Measurements from ENCODE around the gene CST9L.

CST9L gene, protein sequence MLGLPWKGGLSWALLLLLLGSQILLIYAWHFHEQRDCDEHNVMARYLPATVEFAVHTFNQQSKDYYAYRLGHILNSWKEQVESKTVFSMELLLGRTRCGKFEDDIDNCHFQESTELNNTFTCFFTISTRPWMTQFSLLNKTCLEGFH
- 0 reads per million in 4 experiments for total RNA-seq

DNA sequence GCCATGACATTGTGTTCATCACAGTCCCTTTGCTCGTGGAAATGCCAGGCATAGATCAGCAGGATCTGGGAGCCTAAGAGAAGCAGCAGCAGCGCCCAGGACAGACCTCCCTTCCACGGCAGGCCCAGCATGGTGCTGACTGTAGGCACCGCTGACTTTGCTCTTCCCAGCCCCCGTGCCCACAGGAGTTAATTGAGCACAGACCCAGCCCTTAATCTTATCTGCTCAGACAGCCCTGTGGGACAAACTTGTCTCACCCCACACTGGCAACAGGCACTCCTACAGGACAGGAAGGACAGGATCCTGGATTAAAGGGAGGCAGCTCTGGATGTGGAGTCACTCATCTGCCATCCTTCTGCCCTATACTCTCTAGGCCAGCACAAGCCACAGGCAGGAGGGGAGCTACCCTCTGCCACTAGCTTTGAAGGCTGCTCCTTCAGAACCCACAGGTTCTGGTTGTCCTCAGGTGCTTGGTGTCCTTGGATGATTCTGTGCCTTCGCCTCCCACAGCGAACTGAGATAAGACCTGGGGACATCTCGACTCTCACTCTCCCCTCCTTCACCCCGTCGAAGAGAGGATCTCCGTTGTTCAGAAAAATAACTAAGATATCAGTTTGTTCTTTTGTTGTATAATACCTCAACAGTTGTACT, at the start of gene CST9L:
Gene CST9L, minus strand, starts transcription at position 165 of the 651 bp plus-strand sequence. Its CDS starts 34 bp downstream, at position 131.
- DNase-seq = no peak

GRCh38 chr20:23614163-23614562, 45.9 kb upstream of the CST9L start:
- DNase-seq = no peak

- DNase-seq = no peak
Measured at GRCh38 chr20:23613676-23614075, 45.4 kb upstream of the CST9L start.

- DNase-seq = no peak
Measured at GRCh38 chr20:23612396-23612795, 44.1 kb upstream of the CST9L start.

GRCh38 chr20:23609486-23610109, 41.3 kb upstream of the CST9L start:
- DNase-seq = no peak

GRCh38 chr20:23608251-23608846, 40.1 kb upstream of the CST9L start:
- DNase-seq = no peak

DNA sequence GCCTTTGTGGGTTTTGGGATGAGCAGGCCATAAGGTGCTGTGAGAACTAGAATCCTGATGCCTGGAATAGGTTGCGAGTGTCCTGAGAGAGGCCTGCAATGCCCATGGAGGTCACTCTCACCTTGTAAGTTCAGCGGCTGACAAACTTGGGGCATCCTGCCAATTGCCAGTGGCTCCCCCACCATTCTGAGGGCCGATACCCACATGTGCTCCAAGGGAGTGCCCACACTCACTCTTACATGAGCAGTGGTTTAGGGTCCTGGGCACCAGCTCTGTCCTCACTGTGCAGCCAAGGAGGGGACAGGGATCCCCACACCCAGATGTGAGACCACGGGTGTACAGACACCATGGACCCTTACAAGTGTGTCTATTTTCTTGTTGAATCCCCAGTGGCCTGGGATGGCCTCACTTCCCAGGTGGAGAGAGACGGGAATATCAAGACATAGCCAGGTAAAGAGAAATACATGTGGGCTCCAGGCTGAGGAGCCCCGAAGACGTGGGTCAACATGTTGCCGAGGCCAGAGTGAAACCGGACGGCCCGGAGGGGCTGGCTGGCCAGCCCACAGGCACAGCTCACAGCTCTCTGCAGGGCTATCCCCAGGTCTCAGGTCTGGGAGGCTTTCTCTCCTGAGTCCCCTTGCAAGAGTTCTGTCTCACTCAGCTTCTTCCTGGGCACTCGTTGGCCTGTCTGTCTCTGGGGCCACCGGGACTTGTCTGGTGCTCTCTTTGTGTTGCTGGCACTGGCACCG, 39.4 kb upstream of the CST9L start:
- no peak for DNase-seq

DNA sequence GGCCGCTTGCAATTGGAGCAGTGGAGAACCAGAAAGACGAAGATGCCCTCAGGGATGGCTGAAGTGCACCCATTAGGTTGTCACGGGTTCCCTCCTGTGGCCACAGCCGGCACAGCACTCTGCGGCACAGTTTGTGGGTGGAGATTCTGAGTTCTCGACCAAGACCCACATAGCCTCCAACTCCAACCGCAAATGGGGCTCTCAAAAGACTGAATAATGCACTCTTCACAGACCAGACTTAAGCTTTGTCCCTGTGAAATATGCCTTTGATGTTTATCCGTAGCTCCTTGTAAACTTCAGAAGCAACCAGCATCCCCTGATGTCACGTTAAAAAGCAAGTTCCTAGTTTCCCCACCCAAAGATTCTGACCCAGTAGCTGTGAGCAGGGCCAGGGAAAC, 38.4 kb upstream of the CST9L start:
- peak; percentile 29 for DNase-seq

GRCh38 chr20:23605867-23606651, 37.8 kb upstream of the CST9L start, which contains the start of gene CST9:
Gene CST9 (minus strand): TSS chr20:23605917. CDS start chr20:23605864, 53 bp downstream.
- DNase-seq = no peak

DNA sequence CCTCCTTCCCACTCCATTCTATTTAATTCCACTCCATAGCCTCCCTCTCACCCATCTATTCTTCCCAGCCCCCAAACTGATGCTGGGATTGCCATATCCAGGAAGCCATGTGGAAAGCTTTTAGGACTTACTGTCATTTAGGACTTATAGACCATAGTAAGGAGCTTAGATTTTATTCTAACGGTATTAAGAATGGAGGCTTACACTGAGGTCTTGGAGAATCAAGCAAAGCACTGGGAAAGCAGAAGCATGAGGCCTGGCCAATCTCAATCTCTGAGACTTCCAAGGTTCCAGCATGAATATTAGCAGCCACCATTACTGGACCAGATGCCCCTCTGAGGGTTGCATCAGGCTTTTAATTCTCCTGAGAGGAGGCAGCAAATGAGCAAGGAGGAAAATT, 36.0 kb upstream of the CST9L start:
- no peak for DNase-seq

- DNase-seq = no peak
Measured at GRCh38 chr20:23603321-23603720, 35.0 kb upstream of the CST9L start.

GRCh38 chr20:23602699-23603098, 34.4 kb upstream of the CST9L start:
- no peak for DNase-seq

GRCh38 chr20:23602241-23602640, 34.0 kb upstream of the CST9L start:
- no peak for DNase-seq

GRCh38 chr20:23601715-23602114, 33.4 kb upstream of the CST9L start:
- no peak for DNase-seq

DNA sequence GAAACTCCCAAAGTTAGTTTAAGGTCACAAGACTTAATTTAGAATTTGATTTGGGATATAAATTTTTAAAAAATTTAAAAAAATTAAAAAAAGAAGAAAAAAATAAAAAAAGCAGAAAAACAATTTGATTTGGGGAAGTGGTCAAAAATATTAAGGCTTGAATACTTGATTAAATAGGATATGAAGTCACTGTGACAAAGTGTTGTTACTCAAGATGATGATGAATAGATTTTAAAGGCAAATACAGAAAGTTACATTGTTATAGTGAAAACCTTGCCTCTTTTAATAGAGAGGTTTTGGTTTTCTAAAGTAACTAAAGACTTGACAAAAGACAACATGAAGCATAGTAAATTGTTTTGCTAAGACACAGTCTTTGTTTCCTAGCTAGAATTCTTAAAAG, 30.2 kb upstream of the CST9L start:
- DNase-seq = no peak

- no peak for DNase-seq
Measured at GRCh38 chr20:23596579-23597250, 28.4 kb upstream of the CST9L start.

DNA sequence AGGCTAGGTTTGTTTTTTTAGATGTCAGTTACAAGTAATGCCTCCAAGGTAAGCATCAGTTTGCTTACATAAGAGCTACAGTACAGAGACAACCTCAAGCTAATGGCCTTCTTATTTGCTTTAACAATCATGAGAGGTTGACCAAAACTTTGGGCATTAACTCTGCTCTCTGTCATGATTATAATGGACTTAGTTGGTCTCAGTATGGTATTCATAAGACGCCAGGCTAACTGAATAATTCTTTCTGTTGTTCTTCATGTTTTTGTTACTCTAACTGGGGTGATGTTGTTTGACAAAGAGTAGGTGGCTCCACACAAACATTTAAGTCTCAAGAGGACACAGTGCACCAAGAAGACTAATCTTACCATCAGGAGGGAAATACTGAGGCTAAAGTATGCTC, 27.7 kb upstream of the CST9L start:
- DNase-seq = no peak

DNA sequence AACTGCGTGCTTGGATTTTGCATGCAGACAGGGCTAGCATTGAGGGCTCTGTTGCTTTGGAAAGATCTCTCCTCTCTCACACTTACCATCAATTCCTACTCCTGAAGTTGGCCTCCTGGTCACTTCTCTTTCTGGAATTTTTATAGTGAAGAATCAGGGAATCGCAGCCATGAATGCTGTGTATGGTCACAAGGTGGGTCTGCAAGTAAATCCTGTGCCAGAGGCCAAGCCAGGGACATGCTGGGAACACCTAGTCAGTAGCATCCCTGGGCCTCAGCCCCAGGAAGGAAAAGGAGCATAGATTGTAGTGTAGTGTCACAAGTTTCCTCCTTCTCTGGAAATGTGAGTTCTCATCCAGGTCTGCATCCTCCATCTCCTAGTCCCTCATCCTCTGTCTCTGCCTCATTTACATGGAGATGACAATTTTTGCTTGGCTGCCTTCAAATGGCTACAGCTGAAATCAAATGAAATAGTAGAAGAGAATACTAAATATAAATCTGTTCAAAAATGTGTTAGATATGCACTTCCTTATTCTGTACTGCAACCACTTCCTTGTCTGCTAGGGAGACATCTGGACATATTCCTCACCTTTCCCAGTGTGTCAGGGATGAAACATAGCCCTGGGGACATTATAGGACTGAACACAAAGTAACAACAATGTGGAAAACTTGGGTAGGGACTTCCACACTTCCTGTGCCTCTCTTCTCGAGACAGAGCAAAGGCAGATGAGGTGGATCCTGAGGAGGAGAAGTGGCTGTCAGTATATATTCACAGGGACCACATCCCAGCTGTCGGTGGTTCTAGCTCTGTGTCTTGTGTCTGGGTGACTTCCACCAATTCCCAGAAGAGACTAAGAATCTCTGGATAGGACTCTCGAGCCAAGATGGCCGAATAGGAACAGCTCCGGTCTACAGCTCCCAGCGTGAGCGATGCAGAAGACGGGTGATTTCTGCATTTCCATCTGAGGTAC, 20.4 kb upstream of the CST9L start:
- DNase-seq = no peak

DNA sequence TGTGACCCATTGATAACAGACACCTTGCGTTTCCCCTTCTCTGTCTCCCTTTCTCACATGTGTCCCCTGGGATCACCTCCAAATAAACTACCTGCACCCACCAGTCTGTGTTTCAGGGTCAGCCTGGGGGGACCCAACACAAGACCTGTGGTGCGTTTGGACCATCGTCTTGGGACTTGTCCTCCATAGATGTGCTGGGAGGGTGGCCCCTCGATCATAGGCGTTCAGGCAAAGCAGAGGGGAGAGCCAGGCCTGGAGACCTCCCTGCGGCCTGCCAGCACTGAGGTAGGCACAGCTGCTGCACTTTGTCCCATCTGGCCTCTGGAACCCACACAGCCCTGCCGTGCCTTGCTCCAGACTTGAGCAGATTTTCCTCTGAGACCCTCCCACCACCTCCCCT, 19.3 kb upstream of the CST9L start:
- no peak for DNase-seq

DNA sequence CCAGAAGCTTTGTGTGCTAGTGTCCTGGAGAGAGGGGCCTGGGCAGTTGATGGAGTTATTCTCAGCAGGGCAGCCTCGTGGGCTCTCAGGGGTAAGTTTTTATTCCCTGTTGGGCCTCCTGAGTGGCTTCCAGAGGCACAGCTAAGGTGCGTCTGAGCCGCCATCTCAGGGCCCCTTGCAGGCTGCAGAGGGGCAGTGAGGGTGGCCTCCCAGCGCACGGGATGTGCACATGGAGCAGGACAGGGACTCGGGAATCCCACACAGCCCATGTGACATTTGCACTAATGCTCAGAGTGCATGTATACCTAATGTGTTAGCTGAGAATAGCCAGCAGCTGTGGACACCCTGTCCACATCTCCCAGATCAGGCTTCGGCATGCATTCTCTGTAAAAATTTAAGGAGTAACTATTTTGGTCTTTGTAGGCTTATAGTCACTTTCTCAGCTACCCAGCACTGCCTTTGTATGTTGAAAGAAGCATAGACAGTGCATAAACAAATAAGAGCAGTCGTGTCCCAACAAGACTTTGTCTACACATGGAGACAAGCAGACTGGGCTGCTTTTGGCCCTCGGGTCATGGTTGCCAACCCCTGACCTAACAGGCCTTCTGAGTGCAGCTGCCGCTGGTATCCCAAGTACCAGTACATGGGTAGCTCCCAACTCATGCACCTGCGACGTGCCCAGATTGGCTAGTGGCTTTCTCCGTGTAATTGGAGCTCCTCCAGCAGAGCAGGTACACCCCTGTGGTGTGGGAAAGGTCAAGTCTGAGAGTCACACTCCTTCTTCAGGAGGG, 18.6 kb upstream of the CST9L start:
- DNase-seq = no peak

All from effector CD8-positive, alpha-beta T cell (primary cell).